CD14-positive monocyte (primary cell): ENCODE data around the gene RAD23A. TPM values are rescaled to one million over a fixed set of nuclear protein-coding genes. Genes with fewer than 3 reads are reported as not detected.

ENCODE experiments used
- DNase-seq, 3 donors: peaks; one replicate each; pipeline ENCODE4 v3.0.0-alpha.2; 2011 to 2022
- H2AFZ ChIP-seq: 2 replicates; pipeline ENCODE4 v1.6.0; 2012; ENCODE audit warnings: mild to moderate bottlenecking, low read depth, low read length, inconsistent platforms; ENCODE audit not compliant: insufficient read depth, poor library complexity, severe bottlenecking
- H3K27ac ChIP-seq, 2 donors: 1 replicate in 1 of 2; 2 replicates in 1 of 2; pipeline ENCODE4 v1.5.1; 2012 to 2013; ENCODE audit warnings: low read length in 2 of 2, control low read depth in 1 of 2, inconsistent platforms in 1 of 2, low read depth in 1 of 2, mild to moderate bottlenecking in 1 of 2
- H3K27me3 ChIP-seq, 2 donors: one replicate each; pipeline versions ENCODE4 v1.6.0 to v1.6.1; 2011 to 2013; ENCODE audit warnings: low read length in 2 of 2; ENCODE audit not compliant: control insufficient read depth in 2 of 2, insufficient read depth in 2 of 2
- H3K36me3 ChIP-seq, 2 donors: replicated peaks in 1 of 2; 1 replicate in 1 of 2; 2 replicates in 1 of 2; pipeline versions ENCODE4 v1.5.1 to v1.6.1; 2012 to 2013; ENCODE audit warnings: low read length in 2 of 2, control low read depth in 1 of 2, inconsistent platforms in 1 of 2, mild to moderate bottlenecking in 1 of 2; ENCODE audit not compliant: insufficient read depth in 2 of 2, control insufficient read depth in 1 of 2
- H3K4me1 ChIP-seq, 2 donors: 1 replicate in 1 of 2; 2 replicates in 1 of 2; pipeline versions ENCODE4 v1.5.1 to v1.6.1; 2012 to 2013; ENCODE audit warnings: low read length in 2 of 2, control low read depth in 1 of 2, inconsistent platforms in 1 of 2, mild to moderate bottlenecking in 1 of 2, moderate library complexity in 1 of 2; ENCODE audit not compliant: insufficient read depth in 2 of 2, control insufficient read depth in 1 of 2
- H3K4me2 ChIP-seq: replicated peaks from 2 replicates; pipeline ENCODE3; 2012; ENCODE audit warnings: low read length, moderate library complexity, mild to moderate bottlenecking; ENCODE audit not compliant: poor library complexity, severe bottlenecking; ENCODE audit errors: extremely low read depth
- H3K4me3 ChIP-seq, 3 experiments: fragments of 200-600 bp in 1 of 3; sonication (generic) in 1 of 3; replicated peaks in 1 of 3; 1 replicate in 2 of 3; 2 replicates in 1 of 3; pipeline ENCODE4 v1.5.1; 2011 to 2013; ENCODE audit warnings: low read length in 3 of 3, mild to moderate bottlenecking in 3 of 3, control low read depth in 2 of 3, low read depth in 2 of 3, inconsistent platforms in 1 of 3, moderate library complexity in 1 of 3
- H3K79me2 ChIP-seq: 2 replicates; pipeline ENCODE4 v1.6.0; 2012; ENCODE audit warnings: mild to moderate bottlenecking, control low read depth, inconsistent platforms, low read length, moderate library complexity; ENCODE audit not compliant: insufficient read depth
- H3K9ac ChIP-seq: 2 replicates; pipeline ENCODE4 v1.6.0; 2017; ENCODE audit warnings: low read length, mild to moderate bottlenecking; ENCODE audit not compliant: insufficient read depth, poor library complexity, severe bottlenecking
- H3K9me3 ChIP-seq, 2 donors: replicated peaks in 1 of 2; 1 replicate in 1 of 2; 2 replicates in 1 of 2; pipeline versions ENCODE4 v1.5.1 to v1.6.1; 2012 to 2013; ENCODE audit warnings: low read length in 2 of 2, control low read depth in 1 of 2; ENCODE audit not compliant: control insufficient read depth in 1 of 2, insufficient read depth in 1 of 2
- H4K20me1 ChIP-seq: 2 replicates; pipeline ENCODE4 v1.6.0; 2012; ENCODE audit warnings: mild to moderate bottlenecking, low read length, control low read depth, moderate library complexity; ENCODE audit not compliant: insufficient read depth
- H3K27ac Mint-ChIP-seq, 7 donors: one replicate each; pipeline ENCODE4 v1.8.0; 2020; ENCODE audit warnings: mild to moderate bottlenecking in 7 of 7, mixed read lengths in 7 of 7, moderate library complexity in 6 of 7, inconsistent platforms in 2 of 7
- H3K27me3 Mint-ChIP-seq, 3 donors: one replicate each; pipeline ENCODE4 v1.8.0; 2021 to 2022; ENCODE audit warnings: low read depth in 3 of 3, mild to moderate bottlenecking in 3 of 3, mixed read lengths in 3 of 3, moderate library complexity in 3 of 3, inconsistent platforms in 1 of 3
- H3K36me3 Mint-ChIP-seq, 2 donors: one replicate each; pipeline ENCODE4 v1.8.0; 2020; ENCODE audit warnings: mixed read lengths in 2 of 2, inconsistent platforms in 1 of 2, mild to moderate bottlenecking in 1 of 2
- H3K4me1 Mint-ChIP-seq: one replicate; pipeline ENCODE4 v1.8.0; 2020; ENCODE audit warnings: mild to moderate bottlenecking, mixed read lengths
- H3K4me3 Mint-ChIP-seq, 2 donors: one replicate each; pipeline ENCODE4 v1.8.0; 2020; ENCODE audit warnings: mild to moderate bottlenecking in 2 of 2, mixed read lengths in 2 of 2, moderate library complexity in 1 of 2
- H3K9me3 Mint-ChIP-seq, 7 donors: one replicate each; pipeline ENCODE4 v1.8.0; 2020 to 2022; ENCODE audit warnings: mixed read lengths in 7 of 7, mild to moderate bottlenecking in 6 of 7, moderate library complexity in 6 of 7, inconsistent platforms in 2 of 7
- WGBS: methylation state at CpG from one replicate; pipeline ENCODE4 v1.1.5; 2013; ENCODE audit warnings: missing lambda C conversion rate; ENCODE audit not compliant: insufficient coverage; 5-methylcytosine and 5-hydroxymethylcytosine counted together
- intact Hi-C, 2 donors: fragments of 100-400 bp; cut with micrococcal nuclease; formaldehyde crosslinking; loops; one replicate each; pipeline versions ENCODE4 v1.15.0 to v1.15.1; 2023
- polyA plus RNA-seq, 3 donors: library from polyadenylated mRNA; depleted of rRNA in 1 of 3; unstranded in 2 of 3; stranded (reverse) in 1 of 3; fragments of 300-500 nt in 2 of 3; fragments of >200 nt in 1 of 3; fragmentation: Illumina TruSeq in 2 of 3; gene quantifications; 1 replicate in 2 of 3; 2 replicates in 1 of 3; pipeline ENCODE4 v1.2.3, GENCODE V29; 2012 to 2021
- TF ChIP-seq, protein P1 (sequence below): fragments of 200-600 bp; IDR thresholded peaks from one replicate; pipeline ENCODE4 v1.8.0; 2022; ENCODE audit warnings: antibody characterized with exemption, mild to moderate bottlenecking

RAD23A gene
- polyA plus RNA-seq, 3 donors, result 45.5 to 88.0 (median 55.3) TPM

DNA sequence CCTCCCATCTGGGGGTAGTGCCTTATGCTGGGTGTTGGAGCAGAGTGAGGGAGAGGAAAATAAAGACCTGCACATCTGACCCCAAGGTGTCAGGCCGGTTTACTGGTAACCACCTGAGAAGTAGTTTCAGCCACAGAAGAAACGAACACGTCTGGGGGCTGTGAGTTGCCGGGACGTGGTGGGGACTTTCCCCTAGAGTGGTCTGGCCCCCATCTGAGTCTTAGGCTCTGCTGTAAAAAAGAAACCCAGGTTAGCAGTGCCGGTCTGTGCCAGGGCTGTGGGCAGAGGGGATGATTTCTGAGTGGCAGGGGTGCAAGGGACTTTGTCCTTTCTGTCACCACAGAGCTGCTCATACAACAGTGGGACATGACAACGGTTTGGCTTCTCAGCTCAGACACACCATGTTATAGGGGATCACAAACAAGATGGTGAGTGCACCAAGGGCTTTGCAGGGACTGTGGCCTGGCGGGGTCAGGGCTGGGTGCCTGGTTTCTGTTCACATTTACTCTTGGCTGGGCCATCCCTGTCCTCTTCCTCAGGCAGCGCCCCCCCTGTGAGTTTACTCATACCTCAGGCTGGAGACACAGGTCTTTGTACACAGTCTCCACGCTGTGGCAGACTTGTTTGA lies 45.7 kb upstream of the RAD23A start:
- H3K4me3 ChIP-seq, result no peak overlapping the region
- no peak overlapping the region for H3K27ac ChIP-seq
- no peaks in the 10 kb centered on the region for H4K20me1 ChIP-seq
- no peaks in the 10 kb centered on the region for H3K9me3 ChIP-seq
- H3K4me2 ChIP-seq, result no peak overlapping the region
- intact Hi-C loops, result no loop called here
- DNase-seq, result no peak
- H3K4me3 Mint-ChIP-seq, result no peak overlapping the region
- no peaks in the 10 kb centered on the region for H3K79me2 ChIP-seq
- no peaks in the 10 kb centered on the region for H3K9me3 Mint-ChIP-seq
- H3K36me3 Mint-ChIP-seq, result peaks cover 38 to 66% of the 10 kb centered on the region in 2 donors
- H3K4me1 Mint-ChIP-seq, result no peaks in the 10 kb centered on the region
- H3K27me3 ChIP-seq, result no peaks in the 10 kb centered on the region
- WGBS, result 99% methylated on average over 8 of the region's 10 CpGs
- TF ChIP-seq, protein P1, sequence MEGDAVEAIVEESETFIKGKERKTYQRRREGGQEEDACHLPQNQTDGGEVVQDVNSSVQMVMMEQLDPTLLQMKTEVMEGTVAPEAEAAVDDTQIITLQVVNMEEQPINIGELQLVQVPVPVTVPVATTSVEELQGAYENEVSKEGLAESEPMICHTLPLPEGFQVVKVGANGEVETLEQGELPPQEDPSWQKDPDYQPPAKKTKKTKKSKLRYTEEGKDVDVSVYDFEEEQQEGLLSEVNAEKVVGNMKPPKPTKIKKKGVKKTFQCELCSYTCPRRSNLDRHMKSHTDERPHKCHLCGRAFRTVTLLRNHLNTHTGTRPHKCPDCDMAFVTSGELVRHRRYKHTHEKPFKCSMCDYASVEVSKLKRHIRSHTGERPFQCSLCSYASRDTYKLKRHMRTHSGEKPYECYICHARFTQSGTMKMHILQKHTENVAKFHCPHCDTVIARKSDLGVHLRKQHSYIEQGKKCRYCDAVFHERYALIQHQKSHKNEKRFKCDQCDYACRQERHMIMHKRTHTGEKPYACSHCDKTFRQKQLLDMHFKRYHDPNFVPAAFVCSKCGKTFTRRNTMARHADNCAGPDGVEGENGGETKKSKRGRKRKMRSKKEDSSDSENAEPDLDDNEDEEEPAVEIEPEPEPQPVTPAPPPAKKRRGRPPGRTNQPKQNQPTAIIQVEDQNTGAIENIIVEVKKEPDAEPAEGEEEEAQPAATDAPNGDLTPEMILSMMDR, result no peak
- H3K36me3 ChIP-seq, result peaks cover 29 to 49% of the 10 kb centered on the region in 2 donors
- no peak overlapping the region for H3K9ac ChIP-seq
- no peak overlapping the region for H3K27ac Mint-ChIP-seq
- H3K4me1 ChIP-seq, result no peaks in the 10 kb centered on the region
- H3K27me3 Mint-ChIP-seq, result peaks cover 0 to 3% (median 0%) of the 10 kb centered on the region in 3 donors
- H2AFZ ChIP-seq, result no peak overlapping the region

DNA sequence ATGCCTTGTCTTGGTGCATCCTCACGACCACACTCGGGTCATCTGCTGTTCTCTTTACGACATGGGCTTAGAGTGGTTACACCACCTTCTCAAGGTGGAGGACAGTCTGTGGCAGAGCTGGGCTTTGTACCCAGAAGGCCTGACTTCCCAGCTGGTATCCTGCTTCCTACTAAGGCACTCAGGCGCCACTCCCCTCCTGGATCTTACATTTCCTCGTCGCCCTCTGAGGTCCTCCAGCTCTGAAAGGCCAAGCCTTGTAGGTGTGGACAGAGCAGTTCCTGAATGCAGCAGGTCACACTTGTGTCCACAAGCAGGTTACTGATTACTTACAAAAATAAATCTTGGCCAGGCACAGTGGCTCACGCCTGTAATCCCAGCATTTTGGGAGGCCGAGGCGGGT lies 38.5 kb upstream of the RAD23A start:
- TF ChIP-seq, protein P1, result no peak
- H3K9ac ChIP-seq, result no peak overlapping the region
- no peaks in the 10 kb centered on the region for H3K79me2 ChIP-seq
- intact Hi-C loops, result no loop called here
- H3K36me3 ChIP-seq, result no peaks in the 10 kb centered on the region
- DNase-seq, result no peak
- no peaks in the 10 kb centered on the region for H3K27me3 ChIP-seq
- H3K27me3 Mint-ChIP-seq, result no peaks in the 10 kb centered on the region
- peaks cover 2% of the 10 kb centered on the region for H3K4me1 Mint-ChIP-seq
- H4K20me1 ChIP-seq, result no peaks in the 10 kb centered on the region
- no peak overlapping the region for H3K4me3 ChIP-seq
- H3K27ac Mint-ChIP-seq, result peak overlapping the region in 2 of 7 donors; percentile 21 to 50
- H3K9me3 Mint-ChIP-seq, result no peaks in the 10 kb centered on the region
- no peak overlapping the region for H3K4me2 ChIP-seq
- peaks cover 0 to under 1% of the 10 kb centered on the region in 2 donors for H3K4me1 ChIP-seq
- no peak overlapping the region for H2AFZ ChIP-seq
- 98% methylated on average over 9 of the region's 9 CpGs for WGBS
- no peaks in the 10 kb centered on the region for H3K9me3 ChIP-seq
- H3K4me3 Mint-ChIP-seq, result no peak overlapping the region
- peaks cover 4 to 17% of the 10 kb centered on the region in 2 donors for H3K36me3 Mint-ChIP-seq
- H3K27ac ChIP-seq, result no peak overlapping the region
